Femur (tissue), 1 donor: ENCODE data around the gene ABLIM3.
"Not testable (repeated sequence)": the region's sequence is repeated elsewhere in the genome, so short reads cannot be mapped to it uniquely, and the experiment has no call there.

Experiments
- DNase-seq: peaks from one replicate; pipeline ENCODE4 v3.0.0-alpha.2; 2017

Gene ABLIM3

DNA sequence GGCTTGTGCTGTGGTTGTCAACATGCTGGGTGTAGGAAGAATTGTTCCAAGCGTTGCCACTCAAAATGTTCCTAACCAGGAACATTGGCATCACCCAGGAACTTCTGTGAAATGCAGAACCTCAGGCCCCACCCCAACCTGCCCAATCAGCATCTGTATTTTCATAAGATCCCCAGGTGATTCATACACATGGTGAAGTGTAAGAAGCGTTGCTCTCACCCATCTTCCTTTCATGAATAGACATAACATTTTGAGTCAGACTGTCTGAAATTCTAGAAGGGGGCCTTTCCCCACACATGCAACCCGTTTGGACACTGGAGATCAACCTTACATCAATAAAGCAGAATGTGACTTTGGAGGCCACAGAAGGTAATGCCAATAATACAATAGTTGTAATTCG is 121.0 kb downstream of the ABLIM3 start:
- DNase-seq, result no peak

DNA sequence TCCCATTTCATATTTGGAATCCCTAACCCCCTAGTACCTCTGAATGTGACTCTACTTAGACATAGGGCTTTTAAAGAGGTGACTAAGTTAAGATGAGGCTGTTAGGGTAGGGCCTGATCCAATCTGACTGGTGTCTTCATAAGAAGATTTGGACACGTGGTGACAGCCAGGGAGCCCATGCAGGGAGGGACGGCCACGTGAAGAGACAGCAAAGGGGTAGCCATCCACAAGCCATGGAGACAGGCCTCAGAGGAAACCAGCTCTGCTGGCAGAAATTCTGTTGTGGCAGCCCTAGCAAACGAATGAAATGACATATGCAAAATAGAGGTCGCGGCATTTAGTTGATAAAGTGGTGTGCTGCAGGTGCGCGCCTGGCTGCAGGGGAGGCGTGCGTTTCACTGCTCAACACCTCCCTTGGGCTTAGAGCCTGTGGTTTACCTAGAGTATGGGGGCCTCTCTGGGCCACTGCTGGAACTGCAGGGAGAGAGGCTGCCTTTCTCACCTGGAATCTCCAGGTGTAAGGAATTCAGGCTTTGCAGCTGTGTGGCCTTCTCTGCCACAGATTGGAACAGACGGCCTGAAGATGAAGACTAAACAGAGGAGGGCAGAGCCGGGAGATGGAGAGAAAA is 123.3 kb downstream of the ABLIM3 start:
- DNase-seq, result no peak

DNA sequence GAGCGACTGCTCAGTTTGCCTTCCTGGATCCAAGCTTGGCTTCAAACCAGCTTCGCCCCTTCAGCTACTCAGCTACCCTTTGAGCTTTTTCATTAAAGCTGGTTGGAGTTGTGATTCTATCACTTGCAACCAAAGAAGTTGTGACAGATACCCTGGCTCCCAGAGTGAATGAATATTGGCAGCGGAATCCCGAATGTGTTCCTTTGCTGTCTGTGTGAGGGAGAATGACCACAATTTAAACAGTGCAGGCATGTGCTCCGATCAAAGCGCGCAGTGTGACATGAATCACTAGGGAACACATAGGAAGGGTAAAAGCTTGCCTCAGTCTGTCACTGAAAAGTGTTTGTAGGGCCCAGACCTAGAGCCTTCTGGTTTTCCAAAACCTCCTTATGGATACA is 123.8 kb downstream of the ABLIM3 start:
- no peak for DNase-seq

DNA sequence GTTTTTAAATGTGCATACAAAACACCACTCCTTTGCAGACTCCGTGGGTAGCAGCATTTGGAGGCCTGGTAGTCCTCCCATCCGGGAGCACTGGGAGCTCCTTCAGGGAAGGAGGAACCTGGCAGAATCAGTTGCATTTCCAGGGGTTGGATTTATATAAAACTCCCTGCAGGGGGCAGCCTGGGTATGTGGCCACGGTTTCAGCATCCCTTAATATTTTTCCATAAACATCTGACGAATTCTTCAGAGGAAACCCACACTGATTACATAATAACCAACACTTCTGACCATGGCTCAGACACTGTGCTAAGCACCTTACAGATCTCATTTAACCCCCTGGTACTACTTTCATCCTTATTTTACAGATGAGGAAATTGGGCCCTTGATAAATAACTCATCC is 124.3 kb downstream of the ABLIM3 start:
- DNase-seq, result no peak

DNA sequence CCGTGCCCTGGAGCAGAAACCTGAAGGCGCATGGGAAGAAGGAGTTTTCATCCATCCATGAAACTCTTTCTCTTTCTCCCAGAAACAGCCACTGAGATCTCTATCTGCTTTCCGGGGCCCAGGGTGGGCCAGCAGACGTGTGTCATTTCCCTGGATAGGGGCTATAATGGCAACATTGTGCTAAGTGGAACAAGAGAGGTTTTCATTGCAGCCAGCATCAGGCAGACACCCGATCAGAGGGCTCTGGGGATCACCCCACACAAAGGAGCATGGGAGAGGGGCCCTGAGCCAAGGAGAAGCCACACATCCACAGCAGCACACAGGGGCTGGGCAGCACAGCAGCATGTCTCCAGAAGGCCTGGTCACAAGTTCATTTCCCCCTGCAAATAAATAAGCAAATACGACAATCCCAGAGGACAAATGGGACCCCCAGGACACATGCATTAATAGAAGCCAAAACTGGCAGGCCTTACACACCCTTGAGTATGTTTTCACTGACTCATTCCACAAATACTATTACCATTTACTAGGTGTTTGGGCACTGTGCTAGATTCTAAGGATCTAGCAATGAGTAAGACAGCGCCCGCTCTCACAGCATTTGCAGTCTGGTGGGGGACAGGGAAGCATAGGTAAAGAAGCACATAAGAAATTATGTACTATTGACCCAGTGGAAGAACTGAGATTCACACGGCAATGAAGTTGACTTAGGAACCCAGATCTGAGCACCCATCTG is 126.1 kb downstream of the ABLIM3 start:
- DNase-seq, result no peak

DNA sequence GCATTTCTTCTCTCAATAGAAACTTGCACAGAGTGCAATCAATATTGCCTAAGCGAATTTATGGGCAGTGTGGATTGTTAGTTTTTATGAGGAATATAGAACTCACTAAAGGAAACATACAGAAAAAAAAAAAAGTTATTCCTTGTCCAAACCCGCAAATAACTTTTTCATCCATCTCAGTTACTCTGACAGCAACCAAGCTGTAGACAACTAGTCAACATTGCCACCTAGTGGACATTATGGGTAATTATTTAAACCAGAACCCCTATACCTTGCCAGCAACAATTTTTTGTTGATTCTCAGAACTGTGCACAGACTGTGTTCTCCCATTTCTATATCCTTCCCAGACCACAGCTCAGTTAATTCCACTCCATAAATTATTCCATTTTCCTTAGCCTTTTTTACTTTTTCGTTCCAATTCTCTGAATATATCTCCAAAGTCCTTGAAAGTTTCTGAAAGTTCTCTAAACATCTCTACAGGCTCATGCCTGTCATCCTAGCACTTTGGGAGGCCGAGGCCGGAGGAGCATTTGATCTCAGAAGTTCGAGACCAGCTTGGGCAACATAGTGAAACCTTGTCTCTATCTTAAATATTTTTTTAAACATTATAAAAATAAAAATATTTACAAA is 127.8 kb downstream of the ABLIM3 start:
- DNase-seq, result no peak

DNA sequence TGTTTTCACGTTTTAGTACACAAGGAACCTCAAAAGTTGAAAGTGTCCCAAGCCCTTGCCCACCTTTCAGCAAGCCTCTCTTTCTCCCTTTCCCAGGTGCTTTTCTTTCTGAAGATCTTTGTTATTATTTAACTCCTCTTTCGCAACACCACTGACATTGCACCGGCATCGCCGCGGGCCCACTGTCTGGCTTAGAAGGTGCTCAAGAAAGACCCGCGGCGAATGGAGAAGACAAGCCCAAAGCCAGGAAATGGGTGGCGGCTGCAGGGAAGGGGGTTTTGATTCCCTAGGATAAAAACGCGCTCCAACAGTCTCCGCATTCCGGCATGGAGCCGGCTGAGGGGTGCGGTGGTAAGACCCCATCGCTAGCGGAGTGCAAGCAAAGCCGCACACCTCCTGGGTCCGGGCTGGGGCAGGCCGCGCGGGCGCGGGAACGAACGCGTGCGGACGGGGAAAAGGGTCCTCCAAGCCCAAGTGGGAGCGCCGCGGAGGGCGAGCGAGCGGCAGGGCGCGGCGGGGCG is 130.0 kb downstream of the ABLIM3 start:
- DNase-seq, result peak; percentile 26

DNA sequence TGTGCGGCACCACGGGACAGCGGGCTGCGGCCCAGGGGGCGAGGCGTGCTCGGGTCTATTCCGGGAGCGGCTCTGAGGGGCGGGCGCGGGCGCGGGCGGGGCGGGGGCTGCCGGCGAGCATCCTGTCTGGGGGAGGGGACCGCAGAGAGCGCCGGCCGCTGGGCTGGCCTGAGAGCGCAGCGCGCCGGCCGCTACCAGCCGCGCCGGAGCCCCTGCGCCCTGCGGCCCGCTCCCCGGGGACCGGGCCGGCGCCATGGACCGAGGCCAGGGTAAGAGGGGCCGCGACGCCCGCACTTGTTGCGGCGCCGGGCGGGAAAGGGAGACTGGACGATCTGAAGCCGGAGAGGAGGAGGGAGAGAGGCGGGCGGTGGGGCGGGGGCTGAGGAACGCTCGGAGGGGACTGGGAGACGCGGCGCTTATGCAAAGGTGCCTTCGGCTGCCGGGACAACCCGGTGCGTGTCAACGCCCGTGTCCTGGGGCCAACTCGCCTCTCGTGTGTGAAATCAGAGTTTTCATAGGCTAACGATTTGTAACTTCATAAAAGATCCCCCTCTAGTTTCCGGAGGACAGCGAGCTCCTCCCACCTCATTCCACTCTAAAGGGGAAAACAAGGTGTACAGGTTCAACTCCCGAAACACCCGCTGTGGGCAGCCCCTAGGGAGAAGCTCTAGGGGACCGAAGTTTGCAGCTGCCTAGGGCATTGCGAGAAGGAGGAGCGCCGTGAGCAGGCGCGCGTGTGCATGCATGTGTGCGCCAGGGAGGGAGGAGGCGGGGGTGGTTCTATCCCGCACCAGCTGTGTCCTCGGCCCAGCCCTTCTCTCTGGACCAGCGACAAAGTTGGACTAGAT is 130.6 kb downstream of the ABLIM3 start, which contains the start of gene AFAP1L1:
TSS of gene AFAP1L1 (plus strand) at position 144 of the 848 bp plus-strand sequence. CDS start at position 254, 110 bp downstream.
- peak; percentile 72 for DNase-seq

DNA sequence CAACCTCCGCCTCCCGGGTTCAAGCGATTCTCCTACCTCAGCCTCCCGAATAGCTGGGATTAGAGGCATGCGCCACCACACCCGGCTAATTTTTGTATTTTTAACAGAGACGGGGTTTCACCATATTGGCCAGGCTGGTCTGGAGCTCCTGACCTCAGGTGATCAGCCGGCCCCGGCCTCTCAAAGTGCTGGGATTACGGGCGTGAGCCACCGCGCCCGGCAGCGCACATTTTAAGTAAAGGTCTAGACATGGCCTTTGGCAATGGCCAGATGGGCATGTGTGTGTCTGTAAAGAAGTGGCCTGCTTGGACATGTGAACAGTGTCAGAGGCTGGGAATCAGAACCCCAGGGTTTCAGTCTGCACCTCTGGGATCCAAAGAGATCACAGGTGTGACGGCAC is 131.5 kb downstream of the ABLIM3 start:
- not testable (repeated sequence) for DNase-seq

DNA sequence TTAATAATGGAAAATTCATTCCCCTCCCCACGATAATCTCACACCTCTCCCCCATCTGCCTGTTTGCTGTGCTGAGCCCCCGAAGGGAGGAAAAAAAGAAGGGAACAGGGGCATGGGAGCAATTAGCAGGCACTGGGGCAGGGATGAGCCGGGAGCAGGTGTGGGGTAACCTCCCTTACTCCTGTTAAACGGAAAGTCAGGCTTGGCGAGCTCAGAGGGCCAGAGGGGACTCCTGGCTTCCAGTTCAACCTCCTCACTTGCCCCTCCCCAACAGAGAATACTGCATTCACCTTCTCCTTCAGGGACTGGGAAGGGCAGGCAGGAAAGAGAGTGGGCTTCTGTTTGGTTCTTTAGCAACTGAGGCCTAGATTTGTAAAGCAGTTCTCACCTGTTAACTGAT is 131.9 kb downstream of the ABLIM3 start:
- DNase-seq, result no peak

DNA sequence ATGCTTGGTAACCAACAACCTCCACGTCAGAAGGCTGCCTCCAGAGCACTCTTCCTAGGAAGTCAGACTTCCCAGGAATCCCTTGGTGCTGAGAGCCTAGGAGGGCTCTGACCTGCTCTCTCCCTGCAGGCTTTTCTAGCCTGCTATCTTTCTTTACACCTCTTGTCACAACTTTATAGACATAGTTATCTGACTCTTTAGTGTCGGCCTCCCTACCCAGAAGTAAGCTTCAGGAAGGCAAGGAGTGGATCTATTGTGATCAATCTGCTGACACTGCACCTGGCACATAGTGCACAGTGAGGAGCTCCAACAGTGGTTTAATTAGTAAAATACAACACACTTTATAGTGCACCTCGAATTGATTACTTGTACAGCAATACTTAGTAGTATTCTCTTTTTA is 132.7 kb downstream of the ABLIM3 start:
- no peak for DNase-seq

DNA sequence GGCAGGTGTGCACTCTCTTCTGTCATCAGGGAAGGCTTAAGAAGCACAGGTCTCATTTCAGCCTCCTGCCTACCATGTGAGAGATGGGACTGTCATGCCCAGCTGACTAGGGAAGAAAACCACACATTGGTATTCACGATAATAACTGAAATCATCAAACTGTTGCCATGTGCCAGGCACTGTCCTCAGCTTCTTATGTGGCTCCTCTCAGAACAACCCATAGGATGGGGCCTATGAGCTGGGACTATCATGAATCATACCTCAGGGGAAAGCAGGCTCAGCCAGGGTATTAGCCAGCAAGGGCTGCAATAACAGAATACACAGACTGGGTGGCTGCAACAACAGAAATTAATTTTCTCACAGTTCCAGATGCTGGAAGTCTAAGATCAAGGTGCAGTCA is 133.6 kb downstream of the ABLIM3 start:
- DNase-seq, result no peak

DNA sequence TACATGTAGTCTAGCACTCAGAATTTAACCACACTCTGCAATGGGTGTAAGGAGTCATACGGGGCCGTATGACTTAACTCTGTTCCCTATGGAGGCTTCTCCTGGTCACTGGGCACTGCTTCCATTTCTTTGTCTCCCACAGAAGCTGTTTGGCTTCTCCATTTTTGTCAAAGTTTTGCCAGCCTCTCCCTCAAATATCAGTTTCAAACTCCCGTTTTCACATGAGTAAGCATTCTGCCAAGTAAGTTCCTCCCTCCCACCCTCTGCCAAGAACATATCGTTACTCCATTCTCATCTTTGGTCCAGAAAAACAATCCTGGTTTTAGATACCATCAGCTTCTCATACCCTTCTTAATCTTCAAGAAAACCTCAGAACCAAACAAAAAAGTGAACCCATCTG is 136.5 kb downstream of the ABLIM3 start:
- DNase-seq, result no peak

DNA sequence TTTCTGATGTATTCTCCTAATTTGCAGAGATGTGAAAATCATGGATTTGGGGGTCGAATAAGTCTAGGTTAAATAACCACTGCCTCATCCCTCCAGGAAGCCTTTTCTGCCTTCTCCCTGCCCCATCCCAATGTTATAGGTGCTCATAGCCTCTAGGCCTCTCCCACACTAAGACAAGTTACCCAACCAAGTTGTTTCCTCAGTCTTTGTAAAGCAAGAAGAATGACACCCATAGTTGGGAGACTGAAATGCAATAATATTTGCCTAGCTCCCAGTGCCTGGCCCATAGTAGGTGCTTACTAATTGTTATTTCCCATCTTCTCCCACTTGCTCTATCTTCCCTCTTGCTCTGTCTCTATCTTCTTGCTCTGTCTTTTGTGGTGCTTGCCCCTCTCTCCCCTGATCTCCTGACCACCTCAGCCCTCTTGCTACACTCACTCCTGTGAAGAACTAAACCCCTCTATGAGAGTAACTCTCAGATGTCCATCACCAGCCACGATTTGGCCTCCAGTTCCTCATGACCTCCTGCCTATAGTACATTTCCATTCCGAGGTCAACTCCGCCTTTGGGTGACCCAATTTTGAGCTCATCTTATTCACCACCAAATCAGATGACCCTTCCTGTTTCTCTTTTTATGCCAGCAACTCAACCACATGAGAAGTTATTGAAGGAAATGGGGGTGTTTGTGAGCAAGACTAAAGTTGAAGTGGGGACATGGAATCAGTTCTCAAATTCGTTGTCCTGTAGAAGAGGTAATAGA is 137.3 kb downstream of the ABLIM3 start:
- peak; percentile 5 for DNase-seq

DNA sequence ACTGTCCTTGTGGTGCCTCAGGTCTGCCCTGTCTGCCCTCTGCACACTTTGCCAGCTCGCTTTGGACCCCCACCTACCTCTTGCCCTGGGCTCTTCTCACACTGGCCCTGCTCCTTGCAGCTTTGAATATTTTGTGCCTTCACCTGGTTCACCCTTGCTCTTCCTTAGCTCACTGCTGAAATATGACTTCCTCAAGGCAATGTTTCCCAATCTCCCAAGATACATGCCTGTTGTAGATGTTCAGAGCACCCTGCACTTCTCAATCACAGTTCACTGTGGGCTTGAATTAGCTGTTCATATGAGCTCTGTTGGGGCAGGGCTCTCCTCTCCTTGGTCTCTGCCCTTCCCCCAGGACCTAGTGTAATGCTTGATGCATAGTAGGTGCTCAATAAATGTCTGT is 138.4 kb downstream of the ABLIM3 start:
- no peak for DNase-seq

DNA sequence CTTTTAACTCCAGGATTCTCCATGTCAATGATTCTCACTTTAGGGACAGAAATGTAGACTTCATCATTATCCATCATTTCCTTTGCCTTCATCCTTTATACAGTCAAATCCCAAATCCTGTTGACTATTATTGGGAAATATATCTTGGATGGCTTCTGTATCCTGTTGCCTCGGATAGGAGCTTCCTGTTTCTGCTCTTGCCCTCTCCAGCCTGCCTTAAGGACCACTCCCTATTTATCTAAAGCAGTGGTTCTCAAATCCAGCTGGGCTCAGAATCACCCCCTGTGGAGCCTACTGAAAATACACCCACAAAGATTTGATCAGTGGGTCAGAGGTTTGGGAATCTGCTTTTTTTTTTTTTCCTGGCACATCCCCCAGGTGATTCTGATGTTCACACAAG is 138.8 kb downstream of the ABLIM3 start:
- DNase-seq, result no peak

DNA sequence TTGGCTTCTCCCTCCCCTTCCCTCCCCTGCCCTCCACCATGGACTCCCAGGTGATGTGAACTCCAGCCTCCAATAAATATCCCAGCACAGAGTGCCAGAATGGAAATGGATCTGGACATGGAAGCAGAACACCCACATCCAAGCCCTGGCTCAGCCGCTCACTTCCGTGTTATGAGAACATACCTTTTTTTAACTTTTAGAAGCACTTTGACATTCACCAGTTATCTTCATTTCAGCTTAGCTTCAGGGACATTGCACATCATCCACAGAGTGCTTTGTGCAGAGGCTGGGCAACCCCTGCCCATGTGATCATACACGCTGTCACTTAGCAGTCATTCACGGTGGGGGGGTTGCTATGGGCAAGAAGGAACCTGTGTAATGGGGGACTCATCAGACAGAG is 139.5 kb downstream of the ABLIM3 start:
- DNase-seq, result no peak

DNA sequence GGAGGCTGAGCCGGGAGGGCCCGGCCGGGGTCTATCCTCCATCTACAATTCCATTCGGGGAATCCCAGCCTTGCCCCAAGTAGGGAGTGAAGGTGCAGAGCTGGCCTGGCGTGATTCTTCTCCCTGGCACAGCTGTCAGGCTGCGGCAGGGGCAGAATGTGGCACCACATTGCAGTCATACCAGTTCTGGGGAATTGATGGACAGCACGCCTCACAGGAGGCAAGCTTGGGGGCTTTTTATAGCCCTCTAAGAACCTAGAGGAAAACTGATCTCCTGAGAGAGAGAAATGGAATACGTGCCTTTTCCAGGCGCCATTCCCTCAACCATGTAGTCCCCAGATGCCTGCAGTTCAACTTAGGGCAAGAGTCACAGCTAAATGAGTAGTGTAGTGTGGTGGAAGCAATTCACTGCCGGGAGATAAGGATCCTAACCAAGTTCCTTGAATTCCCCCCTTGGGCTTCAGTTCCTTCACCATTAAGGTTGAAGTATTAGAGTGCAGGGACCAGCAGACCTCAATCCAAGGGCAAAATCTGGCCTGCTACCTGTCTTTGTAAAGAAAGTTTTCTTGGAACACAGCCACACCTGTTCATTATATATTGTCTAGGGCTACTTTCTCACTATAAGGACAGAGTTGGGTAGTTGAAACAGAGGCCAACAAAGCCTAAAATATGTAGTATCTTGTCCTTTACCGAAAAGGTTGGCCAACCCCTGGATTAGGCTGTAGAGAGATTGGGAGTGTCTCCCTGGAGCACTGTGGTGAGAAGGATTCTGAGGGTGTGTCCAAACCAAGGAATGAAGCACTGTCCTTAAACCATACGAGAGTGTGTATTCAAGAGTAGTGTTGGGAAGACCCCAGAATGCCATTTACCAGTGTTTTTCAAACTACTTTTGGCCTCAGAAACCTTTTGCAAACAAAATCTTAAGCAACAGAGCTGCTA is 141.0 kb downstream of the ABLIM3 start:
- peak; percentile 54 for DNase-seq

DNA sequence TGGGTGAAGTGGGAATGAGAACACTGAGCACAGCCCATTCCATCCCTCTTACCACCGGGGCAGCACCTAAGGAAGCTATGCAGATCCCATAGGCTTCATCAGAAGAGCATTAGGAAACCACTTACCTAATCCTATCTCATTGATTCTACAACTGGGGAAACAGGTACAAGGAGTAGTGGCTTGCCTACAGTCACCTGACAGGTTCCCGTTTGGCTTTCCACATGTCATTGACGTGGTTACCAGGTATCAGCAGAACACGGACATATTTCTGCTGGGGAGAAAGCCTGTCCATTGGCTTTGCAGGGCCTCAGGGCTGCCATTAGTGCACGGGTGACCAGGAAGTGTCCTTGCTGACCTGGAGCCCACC is 141.7 kb downstream of the ABLIM3 start:
- DNase-seq, result no peak

DNA sequence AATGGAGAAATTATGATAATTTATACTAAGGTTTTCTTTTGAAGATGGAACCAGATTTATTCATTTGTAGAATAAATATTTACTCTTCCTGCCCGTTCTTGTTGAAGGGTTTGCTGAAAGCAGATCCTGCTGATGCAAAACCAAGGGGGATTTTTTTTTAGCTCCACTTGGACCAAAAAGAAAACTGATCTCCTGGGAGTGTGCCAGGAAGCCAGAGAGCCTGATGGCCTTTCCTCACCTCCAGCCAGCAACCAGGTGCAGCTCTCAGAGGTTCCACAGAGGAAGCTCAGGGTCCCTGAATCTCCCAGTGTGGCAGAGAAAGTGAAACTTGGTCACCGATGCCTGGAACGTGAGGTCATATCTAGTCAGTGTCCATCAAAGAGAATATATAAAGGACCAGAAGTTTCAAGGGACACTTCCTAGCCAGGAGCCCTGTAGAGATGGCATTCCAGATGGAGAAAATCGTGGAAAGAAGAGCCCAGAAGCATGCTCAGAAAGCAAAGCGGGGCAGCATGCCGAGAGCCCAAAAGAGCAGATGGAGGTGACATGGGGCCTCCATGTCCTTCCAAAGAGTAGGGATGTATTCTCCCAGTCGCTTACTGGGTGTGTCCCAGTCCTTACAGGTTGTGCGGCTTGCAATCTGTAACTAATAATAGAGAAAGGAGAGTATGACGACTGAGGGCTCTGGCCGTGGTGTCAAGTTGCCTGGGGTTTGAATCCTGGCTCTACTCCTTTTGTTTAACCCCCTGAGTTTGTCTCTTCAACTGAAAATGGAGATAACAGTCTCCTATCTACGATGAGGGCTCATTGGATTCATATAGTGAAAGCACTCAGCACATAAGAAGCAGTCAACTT is 142.6 kb downstream of the ABLIM3 start:
- no peak for DNase-seq
